A549 (cell line): ENCODE results near the gene DCAKD. TPM values are rescaled to one million over a fixed set of nuclear protein-coding genes. Genes with fewer than 3 reads are reported as not detected.

Source experiments
- ATAC-seq, 2 experiments: fragments of 200-7000 bp in 1 of 2; fragments of >200 bp in 1 of 2; cut with Nextera tagmentation in 1 of 2; cut with Tn5 transposase in 1 of 2; 3 replicates each; pipeline versions ENCODE4 v1.8.0 to v1.9.1; 2018 to 2020; ENCODE audit warnings: mild to moderate bottlenecking in 1 of 2, moderate library complexity in 1 of 2
- CTCF ChIA-PET: fragments of 300-600 bp; sonication (Branson Sonifier 250); formaldehyde crosslinking; extraction: SDS; loops from one replicate; lab custom pipeline; 2021; ENCODE audit warnings: antibody characterized with exemption, inconsistent platforms; lab: Yijun Ruan, JAX
- POLR2A ChIA-PET: fragments of 350-600 bp; formaldehyde crosslinking; extraction: SDS; loops from one replicate; lab custom pipeline; 2021; ENCODE audit warnings: antibody characterized with exemption, inconsistent platforms; lab: Yijun Ruan, JAX
- DNase-seq, 2 experiments: peaks; one replicate each; pipeline versions ENCODE4 v3.0.0 to v3.0.0-alpha.2; 2011 to 2016; ENCODE audit warnings: low read depth in 1 of 2, low spot score in 1 of 2
- FAIRE-seq: peaks from 2 replicates; lab custom pipeline; 2011; peaks lifted over from hg19 to GRCh38; lab: Jason Lieb, UNC
- H3K27ac ChIP-seq, 2 experiments: fragments of >200 bp; sonication (Bioruptor Twin); formaldehyde crosslinking; 3 replicates each; pipeline ENCODE4 v1.5.1; 2016 to 2017
- H3K4me1 ChIP-seq: fragments of >200 bp; sonication (Bioruptor Twin); formaldehyde crosslinking; 3 replicates; pipeline ENCODE4 v1.6.1; 2016
- H3K4me2 ChIP-seq: fragments of >200 bp; sonication (Bioruptor Twin); formaldehyde crosslinking; 3 replicates; pipeline ENCODE4 v1.6.1; 2016
- H3K4me3 ChIP-seq: fragments of >200 bp; sonication (Bioruptor Twin); formaldehyde crosslinking; 3 replicates; pipeline ENCODE4 v1.5.1; 2016
- H3K9me3 ChIP-seq: fragments of >200 bp; sonication (Bioruptor Twin); formaldehyde crosslinking; 3 replicates; pipeline ENCODE4 v1.6.1; 2016
- CBX2 ChIP-seq: fragments of 200-600 bp; sonication (generic); IDR thresholded peaks from 2 replicates; pipeline ENCODE4 v1.6.1; 2016; ENCODE audit warnings: low read depth, mild to moderate bottlenecking, borderline replicate concordance
- CBX8 ChIP-seq: fragments of 200-600 bp; sonication (generic); IDR thresholded peaks from 2 replicates; pipeline ENCODE4 v1.6.1; 2016
- CEBPB ChIP-seq, 2 experiments: fragments of >200 bp in 1 of 2; sonication (Bioruptor Twin) in 1 of 2; formaldehyde crosslinking in 1 of 2; IDR thresholded peaks; 2 replicates each; pipeline ENCODE4 v1.6.1; 2012 to 2016
- FOSB ChIP-seq: fragments of 250-450 bp; sonication (Bioruptor Pico); IDR thresholded peaks from 2 replicates; pipeline ENCODE4 v1.5.0; 2020; ENCODE audit warnings: mild to moderate bottlenecking, moderate library complexity
- FOSL2 ChIP-seq, 2 experiments: fragments of 450-650 bp in 1 of 2; fragments of >200 bp in 1 of 2; sonication (Bioruptor Twin) in 1 of 2; formaldehyde crosslinking; IDR thresholded peaks; 2 replicates each; pipeline versions ENCODE4 v1.5.0 to v1.6.1; 2016 to 2020; ENCODE audit warnings: mild to moderate bottlenecking in 1 of 2, moderate library complexity in 1 of 2
- GATA3 ChIP-seq: IDR thresholded peaks from 2 replicates; pipeline ENCODE4 v1.6.1; 2012; ENCODE audit warnings: borderline replicate concordance
- HOXA7 ChIP-seq: fragments of 250-450 bp; sonication (Bioruptor Pico); IDR thresholded peaks from 2 replicates; pipeline ENCODE4 v1.5.0; 2020; ENCODE audit warnings: mild to moderate bottlenecking, moderate library complexity
- HOXB13 ChIP-seq: fragments of 250-450 bp; sonication (Bioruptor Pico); IDR thresholded peaks from 2 replicates; pipeline ENCODE4 v1.5.0; 2020; ENCODE audit warnings: low read depth, mild to moderate bottlenecking, moderate library complexity
- HOXB5 ChIP-seq: fragments of 250-450 bp; sonication (Bioruptor Pico); IDR thresholded peaks from 2 replicates; pipeline ENCODE4 v1.5.0; 2020; ENCODE audit warnings: mild to moderate bottlenecking, moderate library complexity
- KDM1A ChIP-seq: fragments of 200-600 bp; sonication (generic); IDR thresholded peaks from 2 replicates; pipeline ENCODE4 v1.6.1; 2016; ENCODE audit warnings: low read depth, mild to moderate bottlenecking
- NFE2L2 ChIP-seq: fragments of 150-350 bp; conservative IDR thresholded peaks from 2 replicates; pipeline ENCODE4 v1.6.1; 2014; ENCODE audit warnings: low read length
- SMC3 ChIP-seq: fragments of >200 bp; sonication (Bioruptor Twin); formaldehyde crosslinking; IDR thresholded peaks from 3 replicates; pipeline ENCODE4 v1.6.1; 2018; ENCODE audit warnings: inconsistent platforms
- TFCP2L1 ChIP-seq: fragments of 250-450 bp; sonication (Bioruptor Pico); IDR thresholded peaks from 2 replicates; pipeline ENCODE4 v1.5.0; 2021; ENCODE audit warnings: mild to moderate bottlenecking
- TP53 ChIP-seq: fragments of 250-450 bp; sonication (Bioruptor Pico); IDR thresholded peaks from 2 replicates; pipeline ENCODE4 v1.5.0; 2021; ENCODE audit warnings: mild to moderate bottlenecking, moderate library complexity
- WGBS: methylation state at CpG from one replicate; pipeline ENCODE4 v1.1.6; 2017; ENCODE audit errors: missing lambda C conversion rate; 5-methylcytosine and 5-hydroxymethylcytosine counted together
- polyA plus RNA-seq, 4 experiments: library from polyadenylated mRNA; depleted of rRNA in 3 of 4; stranded (reverse); fragments of >200 nt; fragmentation: RNase III in 1 of 4; extraction: RNeasy Plus Mini Kit Qiagen cat#74134 plus additional on column Dnase treatment in 1 of 4; gene quantifications; 2 replicates in 3 of 4; 3 replicates in 1 of 4; pipeline ENCODE4 v1.2.3, GENCODE V29; 2011 to 2017
- TF ChIP-seq, protein P1 (sequence below): IDR thresholded peaks from 2 replicates; pipeline ENCODE4 v1.6.1; 2012; ENCODE audit warnings: low read depth, borderline replicate concordance
- TF ChIP-seq, protein P2 (sequence below): fragments of >200 bp; sonication (Bioruptor Twin); formaldehyde crosslinking; IDR thresholded peaks from 3 replicates; pipeline ENCODE4 v1.5.1; 2016
- TF ChIP-seq, protein P3 (sequence below): IDR thresholded peaks from 2 replicates; pipeline ENCODE4 v1.6.1; 2012
- TF ChIP-seq, protein P4 (sequence below): fragments of 200-600 bp; sonication (generic); IDR thresholded peaks from 2 replicates; pipeline ENCODE4 v1.6.1; 2016; ENCODE audit warnings: antibody characterized with exemption, mild to moderate bottlenecking, moderate library complexity

Gene DCAKD
- polyA plus RNA-seq, 2 of the 4 experiments (the other 2 are of a cell fraction): 18.7 to 21.4 TPM

DNA sequence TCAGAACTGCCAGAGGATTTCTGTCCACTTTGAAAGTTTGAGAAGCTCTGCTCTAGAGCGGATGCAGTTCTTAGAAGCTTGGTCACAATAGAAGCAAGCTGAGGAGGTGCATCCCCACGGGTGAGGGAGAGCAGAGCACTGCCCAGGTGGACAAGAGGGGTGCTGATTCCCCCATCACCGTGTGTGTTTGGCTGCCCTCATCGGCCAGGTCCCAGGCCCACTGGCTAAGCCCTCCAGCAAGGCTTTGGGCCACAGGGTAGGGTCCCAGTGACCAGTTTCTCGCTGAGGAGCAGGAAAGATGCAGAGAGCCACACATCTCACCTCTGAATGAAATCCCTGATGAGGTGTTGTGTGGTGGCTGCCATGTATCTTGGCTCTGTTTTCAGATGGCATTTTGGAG, 36.5 kb upstream of the DCAKD start:
- ATAC-seq: no peak
- CTCF ChIA-PET: interaction anchor here (0.5 to 30.6 kb wide), 5 partner anchors 10 to 112 kb away, joined by 3 to 742 read pairs (median 11); partner anchors contain the start of genes ACBD4 and PLCD3
- FAIRE-seq: no peak
- TF ChIP-seq SMC3 (no peak), NFE2L2 (no peak), GATA3 (no peak), HOXB13 (CRISPR knock-in tag) (no peak), HOXB5 (CRISPR knock-in tag) (no peak), KDM1A (no peak), CEBPB (IDR thresholded peaks at IDR 0.05) (no peak), TP53 (CRISPR knock-in tag) (no peak), HOXA7 (CRISPR knock-in tag) (no peak), CBX2 (no peak), FOSL2 (IDR thresholded peaks at IDR 0.05) (no peak), FOSL2 (CRISPR knock-in tag; IDR thresholded peaks at IDR 0.05) (no peak), FOSB (CRISPR knock-in tag) (no peak)
- TF ChIP-seq, protein P1, sequence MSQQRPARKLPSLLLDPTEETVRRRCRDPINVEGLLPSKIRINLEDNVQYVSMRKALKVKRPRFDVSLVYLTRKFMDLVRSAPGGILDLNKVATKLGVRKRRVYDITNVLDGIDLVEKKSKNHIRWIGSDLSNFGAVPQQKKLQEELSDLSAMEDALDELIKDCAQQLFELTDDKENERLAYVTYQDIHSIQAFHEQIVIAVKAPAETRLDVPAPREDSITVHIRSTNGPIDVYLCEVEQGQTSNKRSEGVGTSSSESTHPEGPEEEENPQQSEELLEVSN: no peak
- TF ChIP-seq, protein P2, sequence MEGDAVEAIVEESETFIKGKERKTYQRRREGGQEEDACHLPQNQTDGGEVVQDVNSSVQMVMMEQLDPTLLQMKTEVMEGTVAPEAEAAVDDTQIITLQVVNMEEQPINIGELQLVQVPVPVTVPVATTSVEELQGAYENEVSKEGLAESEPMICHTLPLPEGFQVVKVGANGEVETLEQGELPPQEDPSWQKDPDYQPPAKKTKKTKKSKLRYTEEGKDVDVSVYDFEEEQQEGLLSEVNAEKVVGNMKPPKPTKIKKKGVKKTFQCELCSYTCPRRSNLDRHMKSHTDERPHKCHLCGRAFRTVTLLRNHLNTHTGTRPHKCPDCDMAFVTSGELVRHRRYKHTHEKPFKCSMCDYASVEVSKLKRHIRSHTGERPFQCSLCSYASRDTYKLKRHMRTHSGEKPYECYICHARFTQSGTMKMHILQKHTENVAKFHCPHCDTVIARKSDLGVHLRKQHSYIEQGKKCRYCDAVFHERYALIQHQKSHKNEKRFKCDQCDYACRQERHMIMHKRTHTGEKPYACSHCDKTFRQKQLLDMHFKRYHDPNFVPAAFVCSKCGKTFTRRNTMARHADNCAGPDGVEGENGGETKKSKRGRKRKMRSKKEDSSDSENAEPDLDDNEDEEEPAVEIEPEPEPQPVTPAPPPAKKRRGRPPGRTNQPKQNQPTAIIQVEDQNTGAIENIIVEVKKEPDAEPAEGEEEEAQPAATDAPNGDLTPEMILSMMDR: no peak
- TF ChIP-seq, protein P3, sequence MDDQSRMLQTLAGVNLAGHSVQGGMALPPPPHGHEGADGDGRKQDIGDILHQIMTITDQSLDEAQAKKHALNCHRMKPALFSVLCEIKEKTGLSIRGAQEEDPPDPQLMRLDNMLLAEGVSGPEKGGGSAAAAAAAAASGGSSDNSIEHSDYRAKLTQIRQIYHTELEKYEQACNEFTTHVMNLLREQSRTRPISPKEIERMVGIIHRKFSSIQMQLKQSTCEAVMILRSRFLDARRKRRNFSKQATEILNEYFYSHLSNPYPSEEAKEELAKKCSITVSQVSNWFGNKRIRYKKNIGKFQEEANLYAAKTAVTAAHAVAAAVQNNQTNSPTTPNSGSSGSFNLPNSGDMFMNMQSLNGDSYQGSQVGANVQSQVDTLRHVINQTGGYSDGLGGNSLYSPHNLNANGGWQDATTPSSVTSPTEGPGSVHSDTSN: no peak
- 83% methylated on average over 5 of the region's 5 CpGs for WGBS
- no peaks in the 10 kb centered on the region for H3K9me3 ChIP-seq
- no peak overlapping the region for H3K4me2 ChIP-seq
- POLR2A ChIA-PET: interaction anchor here (0.5 to 2.0 kb wide), 4 partner anchors 22 to 37 kb away, joined by 3 to 6 read pairs (median 4); partner anchors contain the start of gene NMT1
- no peak for DNase-seq
- peaks cover 31% of the 10 kb centered on the region for H3K4me1 ChIP-seq
- H3K4me3 ChIP-seq: no peak overlapping the region
- H3K27ac ChIP-seq: no peak overlapping the region

DNA sequence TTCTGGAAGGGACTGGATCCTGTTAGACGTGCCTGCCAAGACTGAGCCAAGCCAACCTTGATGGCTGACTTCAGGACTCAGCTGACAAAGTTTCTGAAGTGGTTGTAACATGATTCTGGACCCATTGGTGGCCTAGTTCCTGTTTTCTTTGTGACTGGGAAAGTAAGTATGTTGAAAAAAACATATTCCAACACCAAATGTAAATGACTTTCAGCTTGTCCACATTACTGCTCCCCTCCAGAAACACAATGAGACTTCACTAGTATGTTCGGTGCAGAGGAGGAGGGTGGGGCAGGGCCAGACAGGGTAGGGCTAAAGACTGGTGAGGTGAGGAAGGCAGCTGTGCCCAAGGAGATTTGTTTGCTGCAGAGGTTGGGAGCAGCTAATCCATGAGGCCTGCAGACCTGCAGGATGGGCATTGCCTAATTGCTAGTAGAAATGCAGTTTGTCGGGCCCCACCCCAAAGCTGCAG, 36.1 kb upstream of the DCAKD start:
- FAIRE-seq (peak; percentile 56), DNase-seq (no peak), ATAC-seq (no peak)
- H3K9me3 ChIP-seq: no peaks in the 10 kb centered on the region
- ChIA-PET POLR2A (interaction anchor here (0.5 to 2.0 kb wide), 3 partner anchors 22 to 37 kb away, joined by 3 to 6 read pairs (median 4); partner anchors contain the start of gene NMT1), CTCF (interaction anchor here (0.5 to 30.6 kb wide), 7 partner anchors 10 to 112 kb away, joined by 3 to 742 read pairs (median 9); partner anchors contain the start of genes ACBD4 and PLCD3)
- peaks cover 26% of the 10 kb centered on the region for H3K4me1 ChIP-seq
- H3K27ac ChIP-seq: no peak overlapping the region
- no peak overlapping the region for H3K4me2 ChIP-seq
- TF ChIP-seq CBX8 (no peak), TFCP2L1 (no peak)
- TF ChIP-seq, protein P4, sequence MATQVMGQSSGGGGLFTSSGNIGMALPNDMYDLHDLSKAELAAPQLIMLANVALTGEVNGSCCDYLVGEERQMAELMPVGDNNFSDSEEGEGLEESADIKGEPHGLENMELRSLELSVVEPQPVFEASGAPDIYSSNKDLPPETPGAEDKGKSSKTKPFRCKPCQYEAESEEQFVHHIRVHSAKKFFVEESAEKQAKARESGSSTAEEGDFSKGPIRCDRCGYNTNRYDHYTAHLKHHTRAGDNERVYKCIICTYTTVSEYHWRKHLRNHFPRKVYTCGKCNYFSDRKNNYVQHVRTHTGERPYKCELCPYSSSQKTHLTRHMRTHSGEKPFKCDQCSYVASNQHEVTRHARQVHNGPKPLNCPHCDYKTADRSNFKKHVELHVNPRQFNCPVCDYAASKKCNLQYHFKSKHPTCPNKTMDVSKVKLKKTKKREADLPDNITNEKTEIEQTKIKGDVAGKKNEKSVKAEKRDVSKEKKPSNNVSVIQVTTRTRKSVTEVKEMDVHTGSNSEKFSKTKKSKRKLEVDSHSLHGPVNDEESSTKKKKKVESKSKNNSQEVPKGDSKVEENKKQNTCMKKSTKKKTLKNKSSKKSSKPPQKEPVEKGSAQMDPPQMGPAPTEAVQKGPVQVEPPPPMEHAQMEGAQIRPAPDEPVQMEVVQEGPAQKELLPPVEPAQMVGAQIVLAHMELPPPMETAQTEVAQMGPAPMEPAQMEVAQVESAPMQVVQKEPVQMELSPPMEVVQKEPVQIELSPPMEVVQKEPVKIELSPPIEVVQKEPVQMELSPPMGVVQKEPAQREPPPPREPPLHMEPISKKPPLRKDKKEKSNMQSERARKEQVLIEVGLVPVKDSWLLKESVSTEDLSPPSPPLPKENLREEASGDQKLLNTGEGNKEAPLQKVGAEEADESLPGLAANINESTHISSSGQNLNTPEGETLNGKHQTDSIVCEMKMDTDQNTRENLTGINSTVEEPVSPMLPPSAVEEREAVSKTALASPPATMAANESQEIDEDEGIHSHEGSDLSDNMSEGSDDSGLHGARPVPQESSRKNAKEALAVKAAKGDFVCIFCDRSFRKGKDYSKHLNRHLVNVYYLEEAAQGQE: no peak
- TF ChIP-seq, protein P2: no peak
- H3K4me3 ChIP-seq: no peak overlapping the region
- WGBS: 85% methylated on average over 3 of the region's 3 CpGs
